ENCODE data around the gene SH3BP4. TPM values are rescaled to one million over a fixed set of nuclear protein-coding genes. Genes with fewer than 3 reads are reported as not detected.

SH3BP4 gene
- total RNA-seq, 1 experiment from 2014 or later, result 93.8 TPM

DNA sequence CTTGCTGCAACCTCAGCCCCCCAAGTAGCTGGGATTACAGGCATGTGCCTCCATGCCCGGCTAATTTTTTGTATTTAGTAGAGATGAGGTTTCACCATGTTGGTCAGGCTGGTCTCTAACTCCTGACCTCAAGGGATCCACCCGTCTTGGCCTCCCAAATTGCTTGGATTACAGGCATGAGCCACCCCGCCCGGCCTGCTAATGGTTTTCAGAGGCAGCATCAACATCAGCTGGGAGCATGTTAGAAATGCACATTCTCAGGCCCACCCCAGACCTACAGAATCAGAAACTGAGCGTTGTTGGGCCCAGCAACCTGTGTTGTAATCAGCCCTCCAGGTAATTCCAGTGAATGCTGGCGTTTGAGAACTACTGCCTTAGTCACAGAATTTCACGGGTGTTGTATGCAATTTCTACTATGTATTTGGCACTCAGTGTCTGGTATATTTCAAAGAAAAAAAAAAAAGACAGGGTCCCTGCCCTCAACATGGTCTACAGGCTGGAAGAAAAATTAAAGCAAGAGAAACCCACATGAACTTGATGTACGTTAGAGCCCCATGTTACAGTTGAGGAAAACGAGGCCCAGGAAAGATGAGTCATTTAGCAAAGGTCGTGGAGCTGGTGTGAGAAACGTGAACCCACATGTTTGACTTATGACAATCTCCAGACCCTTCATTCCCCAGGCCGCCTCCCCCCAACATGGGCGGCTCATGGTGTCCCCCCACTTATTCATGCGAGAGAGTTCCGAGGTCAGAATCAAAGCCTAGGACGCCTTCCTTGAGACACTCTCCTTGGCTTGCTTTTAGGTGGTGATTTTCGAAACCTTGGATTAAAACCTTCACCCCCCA, 35.3 kb downstream of the SH3BP4 start:
- Histone ChIP-seq H3K4ac (ENCODE audit: low read depth, low read length) (no peak overlapping the region), H4K8ac (replicated peaks; ENCODE audit: insufficient read length, low read depth, low read length) (no peak overlapping the region), H3K27me3 (ENCODE audit: insufficient read depth, low read length) (no peaks in the 10 kb centered on the region), H3K56ac (ENCODE audit: insufficient read length, low read depth, low read length) (no peak overlapping the region), H3K18ac (ENCODE audit: insufficient read length, low read depth, low read length) (no peak overlapping the region), H3K14ac (ENCODE audit: insufficient read depth, low read length) (no peak overlapping the region), H3K27ac (ENCODE audit: insufficient read length, low read depth, low read length) (no peak overlapping the region), H3K79me1 (ENCODE audit: insufficient read depth, low read depth, low read length, poor library complexity, severe bottlenecking) (no peaks in the 10 kb centered on the region), H3T11ph (ENCODE audit: low read length) (no peak overlapping the region), H2BK15ac (ENCODE audit: low read depth, low read length) (no peak overlapping the region), H4K5ac (ENCODE audit: insufficient read length, low read depth, low read length) (no peak overlapping the region), H3K9me3 (ENCODE audit: control insufficient read depth, low read depth, low read length) (no peaks in the 10 kb centered on the region), H4K91ac (ENCODE audit: insufficient read length, low read depth, low read length) (no peak overlapping the region), H3K9ac (ENCODE audit: extremely low read depth, insufficient read length, low read length) (no peak overlapping the region), H3K23ac (ENCODE audit: insufficient read length, low read depth, low read length) (no peak overlapping the region), H2BK5ac (ENCODE audit: insufficient read length, low read length) (no peak overlapping the region), H3K23me2 (ENCODE audit: insufficient read length, low read depth, low read length, poor library complexity, severe bottlenecking) (no peaks in the 10 kb centered on the region), H2BK12ac (ENCODE audit: insufficient read length, low read depth, low read length) (no peak overlapping the region), H4K20me1 (ENCODE audit: control insufficient read depth, insufficient read depth, insufficient read length) (no peaks in the 10 kb centered on the region), H2BK120ac (ENCODE audit: low read depth, low read length, poor library complexity, severe bottlenecking) (no peak overlapping the region), H2AK5ac (ENCODE audit: insufficient read length, low read length) (no peak overlapping the region), H2BK20ac (ENCODE audit: low read depth, low read length, poor library complexity, severe bottlenecking) (no peak overlapping the region), H3K79me2 (ENCODE audit: insufficient read depth, low read length) (peaks cover 28% of the 10 kb centered on the region; the same call in 1 of the 2 replicates), H3K4me1 (ENCODE audit: insufficient read depth, low read length) (peaks cover 4% of the 10 kb centered on the region; the same call in 1 of the 2 replicates), H3K4me2 (ENCODE audit: insufficient read depth, insufficient read length, low read length) (no peak overlapping the region), H2AFZ (ENCODE audit: low read length) (no peak overlapping the region)
- H3K9me3 Mint-ChIP-seq, result no peaks in the 10 kb centered on the region
- peaks cover 13 to 39% (median 22%) of the 10 kb centered on the region in 3 experiments for H3K36me3 Mint-ChIP-seq (ENCODE audit: insufficient read depth in 1 of 3, low read depth in 3 of 3)
- WGBS (ENCODE audit: extremely low coverage, insufficient read length, low lambda C conversion rate), result no CpG with 5 or more reads among the region's 17 CpGs
- H3K27me3 Mint-ChIP-seq (ENCODE audit: low read depth), result no peaks in the 10 kb centered on the region
- peaks cover 46 to 54% of the 10 kb centered on the region in 2 experiments for H3K4me1 Mint-ChIP-seq
- DNase-seq, result no peak
- TF ChIP-seq, protein P1, sequence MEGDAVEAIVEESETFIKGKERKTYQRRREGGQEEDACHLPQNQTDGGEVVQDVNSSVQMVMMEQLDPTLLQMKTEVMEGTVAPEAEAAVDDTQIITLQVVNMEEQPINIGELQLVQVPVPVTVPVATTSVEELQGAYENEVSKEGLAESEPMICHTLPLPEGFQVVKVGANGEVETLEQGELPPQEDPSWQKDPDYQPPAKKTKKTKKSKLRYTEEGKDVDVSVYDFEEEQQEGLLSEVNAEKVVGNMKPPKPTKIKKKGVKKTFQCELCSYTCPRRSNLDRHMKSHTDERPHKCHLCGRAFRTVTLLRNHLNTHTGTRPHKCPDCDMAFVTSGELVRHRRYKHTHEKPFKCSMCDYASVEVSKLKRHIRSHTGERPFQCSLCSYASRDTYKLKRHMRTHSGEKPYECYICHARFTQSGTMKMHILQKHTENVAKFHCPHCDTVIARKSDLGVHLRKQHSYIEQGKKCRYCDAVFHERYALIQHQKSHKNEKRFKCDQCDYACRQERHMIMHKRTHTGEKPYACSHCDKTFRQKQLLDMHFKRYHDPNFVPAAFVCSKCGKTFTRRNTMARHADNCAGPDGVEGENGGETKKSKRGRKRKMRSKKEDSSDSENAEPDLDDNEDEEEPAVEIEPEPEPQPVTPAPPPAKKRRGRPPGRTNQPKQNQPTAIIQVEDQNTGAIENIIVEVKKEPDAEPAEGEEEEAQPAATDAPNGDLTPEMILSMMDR (conservative IDR thresholded peaks at IDR 0.05), result no peak
- H3K27ac Mint-ChIP-seq, result no peak overlapping the region; a peak in 1 of 7 replicates
- H3K4me3 Mint-ChIP-seq, result no peak overlapping the region
